Large intestine (tissue), 3 donors: ENCODE measurements around the gene CEP295NL. TPM values are rescaled to one million over a fixed set of nuclear protein-coding genes. Genes with fewer than 3 reads are reported as not detected.
"Not testable (repeated sequence)": the region's sequence is repeated elsewhere in the genome, so short reads cannot be mapped to it uniquely, and the experiment has no call there.

Source experiments
- DNase-seq, 2 donors: peaks; one replicate each; pipeline versions ENCODE4 v3.0.0 to v3.0.0-alpha.2; 2013
- H3K27ac ChIP-seq: one replicate; pipeline ENCODE4 v1.5.1; 2013; ENCODE audit warnings: low read length
- H3K27me3 ChIP-seq: 2 replicates; pipeline ENCODE4 v1.6.1; 2013; ENCODE audit warnings: low read length; ENCODE audit not compliant: control insufficient read depth, insufficient read depth
- H3K36me3 ChIP-seq: 2 replicates; pipeline ENCODE4 v1.6.1; 2013; ENCODE audit warnings: low read length; ENCODE audit not compliant: control insufficient read depth, insufficient read depth
- H3K4me1 ChIP-seq: one replicate; pipeline ENCODE4 v1.6.1; 2013; ENCODE audit warnings: low read length; ENCODE audit not compliant: control insufficient read depth, insufficient read depth
- H3K4me3 ChIP-seq: one replicate; pipeline ENCODE4 v1.5.1; 2013; ENCODE audit warnings: low read length
- H3K9me3 ChIP-seq: one replicate; pipeline ENCODE4 v1.6.1; 2013; ENCODE audit warnings: mild to moderate bottlenecking, low read depth, low read length, moderate library complexity; ENCODE audit not compliant: control insufficient read depth
- WGBS: methylation state at CpG from one replicate; pipeline ENCODE4 v1.1.5; 2013; ENCODE audit warnings: low lambda C conversion rate; ENCODE audit not compliant: insufficient coverage; 5-methylcytosine and 5-hydroxymethylcytosine counted together
- polyA plus RNA-seq: library from polyadenylated mRNA; unstranded; fragments of 120-200 nt; gene quantifications from one replicate; pipeline ENCODE4 v1.2.1, GENCODE V29; 2013

The CEP295NL gene
- polyA plus RNA-seq, 1 donor: 0.24 TPM

DNA sequence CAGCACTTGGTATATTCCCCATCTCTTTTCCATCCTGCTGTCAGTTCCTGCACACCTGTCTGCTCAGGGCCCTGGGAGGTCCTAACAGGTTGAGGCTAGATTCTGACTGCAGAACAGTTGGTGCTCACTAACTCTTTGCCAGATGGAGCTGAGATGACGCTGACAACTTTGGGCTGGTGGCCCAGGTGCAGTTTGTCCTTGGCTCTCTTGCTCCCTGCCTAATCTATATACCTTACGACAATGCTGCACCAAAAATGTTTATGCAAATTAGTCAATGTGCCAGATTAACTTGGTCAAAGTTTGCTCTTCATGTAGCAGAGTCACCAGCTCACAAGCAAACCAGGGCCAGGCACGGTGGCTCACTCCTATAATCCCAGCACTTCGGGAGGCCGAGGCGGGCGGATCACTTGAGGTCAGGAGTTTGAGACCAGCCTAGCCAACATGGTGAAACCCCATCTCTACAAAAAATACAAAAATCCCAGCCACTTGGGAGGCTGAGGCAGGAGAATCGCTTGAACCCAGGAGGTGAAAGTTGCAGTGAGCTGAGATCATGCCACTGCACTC, 26.0 kb downstream of the CEP295NL start:
- not testable (repeated sequence) for DNase-seq, H3K4me1 ChIP-seq, H3K4me3 ChIP-seq, H3K27ac ChIP-seq, H3K9me3 ChIP-seq, H3K27me3 ChIP-seq
- no CpG with 5 or more reads among the region's 8 CpGs for WGBS
- H3K36me3 ChIP-seq: peaks cover 12% of the 10 kb centered on the region

DNA sequence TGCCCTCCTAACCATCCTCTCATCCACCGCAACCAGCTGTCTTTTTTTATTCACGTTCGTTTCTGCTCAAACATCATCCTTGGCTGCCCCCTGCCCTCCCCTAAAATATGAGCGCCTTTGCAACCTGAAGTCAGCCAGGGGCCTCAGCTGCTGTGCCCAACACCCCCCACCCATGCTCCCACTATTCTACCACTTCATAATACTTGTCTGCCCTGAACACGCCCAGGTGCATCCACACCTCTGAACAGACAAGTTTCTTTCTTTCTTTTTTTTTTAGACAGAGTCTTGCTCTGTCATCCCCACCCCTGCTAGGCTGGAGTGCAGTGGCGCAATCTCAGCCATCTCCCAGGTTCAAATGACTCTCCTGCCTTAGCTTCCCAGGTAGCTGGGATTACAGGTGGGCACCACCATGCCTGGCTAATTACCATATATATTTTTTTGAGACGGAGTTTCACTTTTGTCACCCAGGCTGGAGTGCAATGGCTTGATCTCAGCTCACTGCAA, 26.9 kb downstream of the CEP295NL start:
- H3K27me3 ChIP-seq: no peaks in the 10 kb centered on the region

DNA sequence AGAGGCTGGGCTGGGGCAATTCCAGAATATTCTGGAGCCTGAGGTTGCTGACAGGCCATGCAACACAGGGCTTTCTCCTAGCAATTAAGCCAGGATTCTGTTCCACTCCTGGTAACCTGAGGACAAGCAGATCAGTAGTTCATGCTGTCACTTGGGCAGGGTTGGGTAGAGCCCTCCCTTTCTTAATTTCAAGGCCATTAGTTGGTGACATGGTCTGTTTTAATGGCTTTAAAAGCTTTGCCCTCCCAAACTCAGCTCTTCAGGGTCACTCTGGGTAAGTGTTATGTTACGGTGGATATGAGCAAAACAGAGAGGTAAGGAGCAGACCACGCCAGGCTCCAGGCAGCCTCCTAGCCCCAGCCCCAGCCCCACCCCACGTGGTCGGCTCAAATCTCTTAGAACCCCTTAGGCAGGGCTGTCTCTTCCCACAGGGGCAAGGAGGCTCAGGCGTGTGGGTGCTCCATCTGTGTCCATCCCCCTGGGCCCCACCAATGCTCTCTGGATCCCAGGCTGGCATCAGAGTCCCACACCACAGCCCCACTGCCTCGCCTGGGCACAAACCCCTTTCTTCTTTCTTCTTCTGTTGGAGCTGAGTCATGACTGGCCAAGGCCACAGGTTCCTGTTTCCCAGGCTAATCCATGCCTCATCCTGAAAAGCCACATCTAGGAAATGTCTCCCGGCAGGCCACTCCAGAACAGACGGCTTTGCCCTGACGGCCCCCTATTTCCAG, 27.5 kb downstream of the CEP295NL start:
- no peaks in the 10 kb centered on the region for H3K4me1 ChIP-seq
- H3K9me3 ChIP-seq: no peaks in the 10 kb centered on the region
- WGBS: no CpG with 5 or more reads among the region's 9 CpGs
- H3K27ac ChIP-seq: no peak overlapping the region
- H3K27me3 ChIP-seq: no peaks in the 10 kb centered on the region
- DNase-seq: no peak
- no peak overlapping the region for H3K4me3 ChIP-seq
- H3K36me3 ChIP-seq: peaks cover 21% of the 10 kb centered on the region

More for the DNA sequence above, 26.9 kb downstream of the CEP295NL start:
- 78% methylated on average over 1 of the region's 7 CpGs for WGBS
- DNase-seq: no peak
- Histone ChIP-seq H3K27ac (no peak overlapping the region), H3K9me3 (no peaks in the 10 kb centered on the region), H3K4me1 (no peaks in the 10 kb centered on the region), H3K4me3 (no peak overlapping the region), H3K36me3 (peaks cover 15% of the 10 kb centered on the region)

DNA sequence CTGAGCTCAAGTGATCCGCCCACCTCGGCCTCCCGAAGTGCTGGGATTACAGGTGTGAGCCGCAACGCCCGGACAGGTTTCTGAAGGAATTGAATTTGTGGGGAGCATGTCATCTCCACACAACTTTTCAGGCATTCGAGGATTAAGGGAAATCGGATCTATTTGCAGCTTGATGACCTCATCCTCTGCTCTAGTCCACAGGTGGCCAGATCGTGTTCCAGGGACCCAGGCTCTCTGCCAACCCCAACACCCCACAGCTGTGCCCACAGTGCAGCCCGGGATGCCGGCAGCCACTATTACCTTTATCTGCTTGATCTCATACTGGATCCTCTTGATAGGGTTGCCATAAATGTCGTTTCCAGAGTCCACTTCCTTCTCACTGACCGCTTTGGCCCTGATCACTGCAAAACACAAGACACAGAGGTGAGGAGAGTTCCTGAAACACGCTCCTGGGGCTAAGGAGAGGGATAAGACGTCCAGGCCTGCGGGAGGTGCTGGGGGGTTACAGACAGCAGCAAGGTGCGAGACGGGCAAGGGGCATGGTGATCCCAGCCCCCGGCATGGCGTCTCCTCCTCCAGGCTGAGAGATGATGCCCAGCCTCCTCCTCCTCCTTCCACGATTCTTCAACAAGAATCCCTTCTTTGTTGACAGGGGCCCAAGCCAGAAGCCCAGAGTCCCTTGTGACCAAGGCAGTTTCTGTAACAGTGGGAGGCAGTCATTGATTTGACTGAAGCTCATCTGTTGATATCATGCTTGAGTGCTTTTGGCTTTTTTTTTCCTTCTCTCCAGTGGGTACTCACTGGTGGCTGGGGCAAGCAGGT, 29.3 kb downstream of the CEP295NL start:
- no peaks in the 10 kb centered on the region for H3K27me3 ChIP-seq
- no peaks in the 10 kb centered on the region for H3K4me1 ChIP-seq
- no peak for DNase-seq
- no peak overlapping the region for H3K4me3 ChIP-seq
- H3K36me3 ChIP-seq: peaks cover 31% of the 10 kb centered on the region
- H3K27ac ChIP-seq: no peak overlapping the region
- H3K9me3 ChIP-seq: no peaks in the 10 kb centered on the region
- no CpG with 5 or more reads among the region's 21 CpGs for WGBS

DNA sequence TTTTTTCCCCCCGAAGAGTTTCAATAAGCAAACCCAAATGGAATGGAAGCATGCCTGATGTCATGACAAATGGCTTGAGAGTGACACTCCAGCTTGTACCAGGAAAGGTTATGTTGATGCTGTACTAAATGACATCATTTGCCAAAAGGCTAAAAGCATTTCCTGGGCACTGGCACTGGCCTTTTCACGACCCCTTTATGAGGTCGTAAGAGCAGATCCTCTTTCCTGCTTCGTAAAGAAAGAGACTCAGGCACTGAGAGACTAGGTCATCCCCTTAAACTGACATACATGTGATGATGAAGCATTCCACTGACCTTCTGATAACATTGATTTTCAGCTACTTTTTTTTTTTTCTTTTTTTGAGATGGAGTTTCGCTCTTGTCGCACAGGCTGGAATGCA, 30.5 kb downstream of the CEP295NL start:
- no peak overlapping the region for H3K4me3 ChIP-seq
- H3K27me3 ChIP-seq: no peaks in the 10 kb centered on the region
- DNase-seq: no peak
- no peaks in the 10 kb centered on the region for H3K4me1 ChIP-seq
- H3K36me3 ChIP-seq: peaks cover 33% of the 10 kb centered on the region
- H3K9me3 ChIP-seq: no peaks in the 10 kb centered on the region
- H3K27ac ChIP-seq: no peak overlapping the region
- 87% methylated on average over 3 of the region's 6 CpGs for whole genome bisulfite sequencing

DNA sequence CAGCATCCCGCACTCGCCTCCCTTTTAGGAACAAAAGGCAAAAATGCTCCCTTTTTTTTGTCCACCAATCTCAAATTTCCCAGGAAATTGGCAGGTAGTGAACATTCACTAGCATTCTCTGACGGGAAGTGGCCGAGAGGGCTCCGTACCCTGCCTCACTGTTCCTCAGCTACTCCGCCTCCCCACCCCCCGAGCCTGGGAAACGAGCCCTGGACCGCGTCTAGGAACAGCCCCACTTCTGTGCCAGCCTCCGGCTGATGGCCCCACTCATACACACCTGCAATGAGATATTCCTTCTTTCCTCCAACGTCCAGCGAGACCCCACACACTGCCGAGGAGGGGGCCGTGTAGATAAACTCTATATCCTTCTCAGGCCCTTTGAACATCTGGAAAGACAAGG, 32.4 kb downstream of the CEP295NL start:
- Histone ChIP-seq H3K27me3 (no peaks in the 10 kb centered on the region), H3K4me3 (no peak overlapping the region), H3K9me3 (no peaks in the 10 kb centered on the region), H3K4me1 (no peaks in the 10 kb centered on the region), H3K36me3 (peaks cover 33% of the 10 kb centered on the region), H3K27ac (no peak overlapping the region)
- DNase-seq: no peak
- WGBS: no CpG with 5 or more reads among the region's 15 CpGs

DNA sequence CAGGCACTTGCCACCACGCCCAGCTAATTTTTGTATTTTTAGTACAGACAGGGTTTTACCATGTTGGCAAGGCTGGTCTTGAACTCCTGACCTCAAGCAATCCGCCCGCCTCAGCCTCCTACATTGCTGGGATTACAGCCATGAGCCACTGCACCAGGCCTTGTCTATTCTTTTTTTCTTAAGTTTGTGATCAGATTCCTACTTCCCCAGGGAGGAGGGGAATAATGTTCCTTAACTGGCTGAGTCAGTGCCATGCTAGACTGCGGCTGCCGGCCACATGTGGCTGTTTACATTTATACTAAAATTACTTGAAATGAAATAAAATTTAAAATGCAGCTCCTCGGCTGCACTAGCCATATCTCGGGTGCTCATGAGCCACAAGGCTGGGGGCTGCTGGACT, 34.6 kb downstream of the CEP295NL start:
- Histone ChIP-seq H3K27me3 (no peaks in the 10 kb centered on the region), H3K36me3 (peaks cover 29% of the 10 kb centered on the region), H3K4me3 (no peak overlapping the region), H3K4me1 (no peaks in the 10 kb centered on the region), H3K9me3 (no peaks in the 10 kb centered on the region), H3K27ac (no peak overlapping the region)
- DNase-seq: no peak
- no CpG with 5 or more reads among the region's 7 CpGs for WGBS

DNA sequence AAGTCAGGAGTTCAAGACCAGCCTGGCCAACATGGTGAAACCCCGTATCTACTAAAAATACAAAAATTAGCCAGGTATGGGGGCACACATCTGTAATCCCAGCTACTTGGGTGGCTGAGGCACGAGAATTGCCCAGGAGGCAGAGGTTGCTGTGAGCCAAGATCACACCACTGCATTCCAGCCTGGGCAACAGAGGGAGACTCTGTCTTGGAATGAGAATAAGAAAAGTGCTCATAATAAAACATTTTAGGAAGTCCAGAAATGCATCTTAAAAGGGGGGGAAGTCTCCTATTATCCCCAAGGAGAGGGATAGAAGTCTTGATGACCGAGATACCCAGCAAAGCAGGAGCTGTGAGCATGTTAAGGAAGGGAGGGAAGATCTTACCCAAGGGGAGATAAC, 36.0 kb downstream of the CEP295NL start:
- not testable (repeated sequence) for H3K4me1 ChIP-seq, DNase-seq, H3K4me3 ChIP-seq, H3K27ac ChIP-seq, H3K27me3 ChIP-seq, H3K9me3 ChIP-seq
- WGBS: no CpG with 5 or more reads among the region's 3 CpGs
- H3K36me3 ChIP-seq: peaks cover 25% of the 10 kb centered on the region

DNA sequence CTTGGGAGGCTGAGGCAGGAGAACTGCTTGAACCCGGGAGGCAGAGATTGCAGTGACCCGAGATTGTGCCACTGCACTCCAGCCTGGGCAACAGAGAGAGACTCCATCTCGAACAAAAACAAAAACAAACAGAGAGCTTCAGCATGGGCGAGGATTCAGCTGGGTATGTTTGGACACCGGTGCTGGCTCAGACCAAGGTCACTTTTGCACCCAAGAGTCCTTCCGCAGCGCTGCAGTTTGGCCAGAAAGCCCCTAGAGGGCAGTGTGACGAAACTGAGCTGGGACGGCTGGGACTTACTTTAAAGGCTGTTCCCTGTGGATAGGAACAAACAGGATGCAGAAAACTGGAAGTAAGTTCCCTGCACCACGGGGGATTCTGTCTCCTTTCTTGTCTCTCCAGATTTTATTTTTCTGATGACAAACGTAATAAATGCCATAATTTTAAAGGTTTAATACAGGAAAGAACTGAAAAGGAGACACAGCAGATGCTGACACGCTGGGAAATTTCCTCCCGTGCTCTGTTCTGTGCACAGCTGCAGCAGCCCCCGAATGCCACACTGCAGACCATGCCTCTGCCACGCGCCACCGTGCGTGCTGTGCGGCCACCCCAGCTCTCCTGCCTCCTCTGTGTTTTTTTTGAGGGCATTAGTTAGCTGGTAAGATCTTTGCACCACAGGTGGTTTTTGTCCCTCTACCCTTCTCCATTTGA, 37.2 kb downstream of the CEP295NL start:
- Histone ChIP-seq H3K4me3 (no peak overlapping the region), H3K27ac (no peak overlapping the region), H3K36me3 (peaks cover 19% of the 10 kb centered on the region), H3K27me3 (no peaks in the 10 kb centered on the region), H3K4me1 (no peaks in the 10 kb centered on the region), H3K9me3 (no peaks in the 10 kb centered on the region)
- 46% methylated on average over 8 of the region's 19 CpGs for WGBS
- DNase-seq: peak; percentile 53 to 65

DNA sequence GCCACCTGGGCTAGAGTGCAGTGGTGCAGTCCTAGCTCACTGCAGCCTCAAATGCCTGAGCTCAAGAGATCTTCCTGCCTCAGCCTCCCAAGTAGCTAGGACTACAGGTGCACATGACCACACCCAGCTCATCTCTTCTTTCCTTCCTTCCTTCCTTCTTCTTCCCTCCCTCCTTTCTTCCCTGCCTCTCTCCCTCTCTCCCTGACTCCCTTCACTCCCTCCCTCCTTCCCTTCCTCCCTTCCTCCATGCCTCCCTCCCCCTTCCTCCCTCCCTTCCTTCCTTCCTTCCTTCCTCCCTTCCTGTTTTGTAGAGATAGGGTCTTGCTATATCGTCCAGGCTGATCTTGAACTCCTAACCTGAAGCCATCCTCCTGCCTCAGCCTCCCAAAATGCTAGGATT, 38.9 kb downstream of the CEP295NL start:
- Histone ChIP-seq H3K36me3 (peaks cover 9% of the 10 kb centered on the region), H3K4me3 (no peak overlapping the region), H3K27ac (no peak overlapping the region), H3K27me3 (no peaks in the 10 kb centered on the region), H3K9me3 (no peaks in the 10 kb centered on the region), H3K4me1 (no peaks in the 10 kb centered on the region)
- no CpG with 5 or more reads among the region's 1 CpG for WGBS
- no peak for DNase-seq
